Liver (tissue), 9 donors: Measurements from ENCODE around the gene NR5A2. TPM values are rescaled to one million over a fixed set of nuclear protein-coding genes. Genes with fewer than 3 reads are reported as not detected.

Source experiments
- DNase-seq: peaks from one replicate; pipeline ENCODE4 v3.0.0-alpha.2; 2017; ENCODE audit warnings: low spot score
- H3K27ac ChIP-seq, 2 donors: one replicate each; pipeline ENCODE4 v1.7.0; 2013; ENCODE audit warnings: inconsistent platforms in 2 of 2, low read length in 2 of 2, control low read depth in 1 of 2, low read depth in 1 of 2, mild to moderate bottlenecking in 1 of 2
- H3K27me3 ChIP-seq, 4 donors: one replicate each; pipeline versions ENCODE4 v1.6.1 to v1.7.0; 2013; ENCODE audit warnings: low read length in 3 of 4, inconsistent platforms in 1 of 4, mild to moderate bottlenecking in 1 of 4, moderate library complexity in 1 of 4; ENCODE audit not compliant: control insufficient read depth in 4 of 4, insufficient read depth in 4 of 4
- H3K36me3 ChIP-seq, 4 donors: one replicate each; pipeline versions ENCODE4 v1.6.1 to v1.7.0; 2013; ENCODE audit warnings: low read length in 3 of 4, mild to moderate bottlenecking in 3 of 4, low read depth in 1 of 4, moderate library complexity in 1 of 4; ENCODE audit not compliant: control insufficient read depth in 4 of 4, insufficient read depth in 3 of 4
- H3K4me1 ChIP-seq, 4 donors: one replicate each; pipeline versions ENCODE4 v1.6.1 to v1.7.0; 2013; ENCODE audit warnings: low read length in 3 of 4, mild to moderate bottlenecking in 3 of 4, moderate library complexity in 1 of 4; ENCODE audit not compliant: control insufficient read depth in 4 of 4, insufficient read depth in 4 of 4
- H3K4me3 ChIP-seq, 3 donors: one replicate each; pipeline versions ENCODE4 v1.6.1 to v1.7.0; 2013; ENCODE audit warnings: low read length in 3 of 3, control low read depth in 1 of 3, low read depth in 1 of 3, mild to moderate bottlenecking in 1 of 3
- H3K9ac ChIP-seq, 2 donors: one replicate each; pipeline ENCODE4 v1.7.0; 2013; ENCODE audit warnings: low read length in 2 of 2, mild to moderate bottlenecking in 2 of 2, moderate library complexity in 2 of 2, control low read depth in 1 of 2, low read depth in 1 of 2
- H3K9me3 ChIP-seq, 4 donors: one replicate each; pipeline versions ENCODE4 v1.6.1 to v1.7.0; 2013; ENCODE audit warnings: low read length in 3 of 4; ENCODE audit not compliant: control insufficient read depth in 4 of 4
- EGR1 ChIP-seq, 2 donors: IDR thresholded peaks; 2 replicates each; pipeline ENCODE4 v1.6.1; 2016 to 2018; ENCODE audit warnings: antibody characterized with exemption in 2 of 2, low read depth in 2 of 2
- FOXA1 ChIP-seq: IDR thresholded peaks from 2 replicates; pipeline ENCODE4 v1.6.1; 2016; ENCODE audit warnings: antibody characterized with exemption
- FOXA2 ChIP-seq: IDR thresholded peaks from 2 replicates; pipeline ENCODE4 v1.6.1; 2016; ENCODE audit warnings: antibody characterized with exemption
- GABPA ChIP-seq, 2 donors: IDR thresholded peaks in 1 of 2; conservative IDR thresholded peaks in 1 of 2; 2 replicates each; pipeline ENCODE4 v1.6.1; 2016; ENCODE audit warnings: antibody characterized with exemption in 2 of 2, mild to moderate bottlenecking in 1 of 2, moderate library complexity in 1 of 2
- HNF4A ChIP-seq, 2 donors: conservative IDR thresholded peaks; 2 replicates each; pipeline ENCODE4 v1.6.1; 2016; ENCODE audit warnings: antibody characterized with exemption in 2 of 2, mild to moderate bottlenecking in 2 of 2
- HNF4G ChIP-seq: IDR thresholded peaks from 2 replicates; pipeline ENCODE4 v1.6.1; 2016; ENCODE audit warnings: antibody characterized with exemption
- JUND ChIP-seq, 2 donors: IDR thresholded peaks; 2 replicates each; pipeline ENCODE4 v1.6.1; 2016; ENCODE audit warnings: antibody characterized with exemption in 2 of 2
- NR2F2 ChIP-seq: IDR thresholded peaks from 2 replicates; pipeline ENCODE4 v1.6.1; 2016; ENCODE audit warnings: antibody characterized with exemption
- RAD21 ChIP-seq, 2 donors: IDR thresholded peaks; 2 replicates each; pipeline ENCODE4 v1.6.1; 2016; ENCODE audit warnings: antibody characterized with exemption in 2 of 2, mild to moderate bottlenecking in 2 of 2
- RXRA ChIP-seq, 2 donors: IDR thresholded peaks; 2 replicates each; pipeline ENCODE4 v1.6.1; 2017 to 2018; ENCODE audit warnings: antibody characterized with exemption in 2 of 2, mild to moderate bottlenecking in 1 of 2
- SP1 ChIP-seq: IDR thresholded peaks from 2 replicates; pipeline ENCODE4 v1.6.1; 2018; ENCODE audit warnings: antibody characterized with exemption, mild to moderate bottlenecking
- TAF1 ChIP-seq: conservative IDR thresholded peaks from 2 replicates; pipeline ENCODE4 v1.6.1; 2016; ENCODE audit warnings: antibody characterized with exemption, mild to moderate bottlenecking
- YY1 ChIP-seq: IDR thresholded peaks from 2 replicates; pipeline ENCODE4 v1.6.1; 2016; ENCODE audit warnings: antibody characterized with exemption, mild to moderate bottlenecking
- whole genome bisulfite sequencing: extraction: QIAGEN DNeasy Blood & Tissue Kit; methylation state at CpG from one replicate; pipeline ENCODE4 v1.1.7; 2013; 5-methylcytosine and 5-hydroxymethylcytosine counted together
- polyA plus RNA-seq, 2 donors: library from polyadenylated mRNA; stranded (reverse) in 1 of 2; unstranded in 1 of 2; fragments of 200-250 nt in 1 of 2; fragments of >200 nt in 1 of 2; fragmentation: Nextera tagmentation in 1 of 2; extraction: Ambion mirVana in 1 of 2; gene quantifications; one replicate each; pipeline versions ENCODE4 v1.2.1 to v1.2.3, GENCODE V29; 2013 to 2015
- total RNA-seq, 2 donors: library from RNA; depleted of rRNA; stranded (reverse); fragments of >200 nt; gene quantifications; one replicate each; pipeline ENCODE4 v1.2.3, GENCODE V29; 2014
- TF ChIP-seq, protein P1 (sequence below): IDR thresholded peaks from 2 replicates; pipeline ENCODE4 v1.6.1; 2016; ENCODE audit warnings: antibody characterized with exemption
- TF ChIP-seq, protein P2 (sequence below): IDR thresholded peaks from 2 replicates; pipeline ENCODE4 v1.6.1; 2016; ENCODE audit warnings: antibody characterized with exemption
- TF ChIP-seq, protein P3 (sequence below): IDR thresholded peaks from 2 replicates; pipeline ENCODE4 v1.6.1; 2016; ENCODE audit warnings: antibody characterized with exemption, mild to moderate bottlenecking
- TF ChIP-seq, protein P4 (sequence below): fragments of 150-350 bp; IDR thresholded peaks from 2 replicates; pipeline ENCODE4 v1.5.1; 2017; ENCODE audit warnings: improper control_type of control experiment, low read depth, low read length; ENCODE audit not compliant: missing input control
- TF ChIP-seq, protein P5 (sequence below): IDR thresholded peaks from 2 replicates; pipeline ENCODE4 v1.6.1; 2016; ENCODE audit warnings: antibody characterized with exemption
- donor health status: healthy.
- donor health status: healthy.
- donor health status: healthy.
- donor health status: healthy.
- donor health status: healthy.

The NR5A2 gene
- total and polyA plus RNA-seq, 4 donors, result 10.0 to 37.5 (median 21.1) TPM

DNA sequence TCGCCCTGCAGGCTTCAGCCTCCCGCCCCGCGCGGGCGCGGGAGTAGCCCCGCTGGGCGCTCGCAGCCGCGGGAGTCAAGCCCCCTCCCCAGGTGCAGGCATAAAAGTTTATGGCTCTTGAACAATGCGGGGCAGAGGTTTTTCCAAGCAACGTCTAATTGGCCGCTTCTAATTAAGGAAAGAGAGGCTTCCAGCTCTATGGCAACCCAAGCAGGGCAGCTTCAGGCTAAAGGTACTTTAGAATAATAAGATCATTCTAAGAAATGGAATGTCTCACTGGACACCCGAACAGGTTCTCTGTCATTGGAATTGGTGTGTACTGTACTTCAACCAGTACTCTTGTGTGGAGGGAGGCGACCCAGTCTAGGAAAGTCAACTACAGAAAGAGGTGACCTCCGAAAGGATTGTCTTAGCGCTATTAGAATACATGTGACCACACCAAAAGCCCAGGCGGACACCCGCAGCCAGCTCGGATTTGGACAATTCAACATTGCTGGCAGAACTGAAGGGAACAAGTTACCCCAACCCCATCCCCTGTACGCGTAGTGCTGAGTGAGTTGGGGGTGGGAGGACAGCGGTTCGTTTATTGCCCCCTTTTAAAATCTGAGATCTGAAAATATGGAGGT is 12.5 kb downstream of the NR5A2 start:
- WGBS, result 5% methylated on average over 26 of the region's 26 CpGs
- no peak for DNase-seq
- peak overlapping the region; percentile 95 to 96 for H3K27ac ChIP-seq
- no peaks in the 10 kb centered on the region for H3K9me3 ChIP-seq
- TF ChIP-seq HNF4G (no peak), SP1 (no peak), TAF1 (no peak), RXRA (IDR thresholded peaks at IDR 0.05) (no peak), RAD21 (IDR thresholded peaks at IDR 0.05) (no peak), YY1 (no peak), JUND (IDR thresholded peaks at IDR 0.05) (no peak), FOXA2 (no peak), GABPA (IDR thresholded peaks at IDR 0.05 in 1 of 2, conservative IDR thresholded peaks at IDR 0.05 in 1 of 2) (no peak), NR2F2 (no peak), HNF4A (conservative IDR thresholded peaks at IDR 0.05) (no peak), EGR1 (IDR thresholded peaks at IDR 0.05; ENCODE audit: low read depth in 2 of 2) (no peak)
- TF ChIP-seq, protein P1, sequence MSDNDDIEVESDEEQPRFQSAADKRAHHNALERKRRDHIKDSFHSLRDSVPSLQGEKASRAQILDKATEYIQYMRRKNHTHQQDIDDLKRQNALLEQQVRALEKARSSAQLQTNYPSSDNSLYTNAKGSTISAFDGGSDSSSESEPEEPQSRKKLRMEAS, result no peak
- TF ChIP-seq, protein P2, sequence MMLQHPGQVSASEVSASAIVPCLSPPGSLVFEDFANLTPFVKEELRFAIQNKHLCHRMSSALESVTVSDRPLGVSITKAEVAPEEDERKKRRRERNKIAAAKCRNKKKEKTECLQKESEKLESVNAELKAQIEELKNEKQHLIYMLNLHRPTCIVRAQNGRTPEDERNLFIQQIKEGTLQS, result no peak
- TF ChIP-seq, protein P3, sequence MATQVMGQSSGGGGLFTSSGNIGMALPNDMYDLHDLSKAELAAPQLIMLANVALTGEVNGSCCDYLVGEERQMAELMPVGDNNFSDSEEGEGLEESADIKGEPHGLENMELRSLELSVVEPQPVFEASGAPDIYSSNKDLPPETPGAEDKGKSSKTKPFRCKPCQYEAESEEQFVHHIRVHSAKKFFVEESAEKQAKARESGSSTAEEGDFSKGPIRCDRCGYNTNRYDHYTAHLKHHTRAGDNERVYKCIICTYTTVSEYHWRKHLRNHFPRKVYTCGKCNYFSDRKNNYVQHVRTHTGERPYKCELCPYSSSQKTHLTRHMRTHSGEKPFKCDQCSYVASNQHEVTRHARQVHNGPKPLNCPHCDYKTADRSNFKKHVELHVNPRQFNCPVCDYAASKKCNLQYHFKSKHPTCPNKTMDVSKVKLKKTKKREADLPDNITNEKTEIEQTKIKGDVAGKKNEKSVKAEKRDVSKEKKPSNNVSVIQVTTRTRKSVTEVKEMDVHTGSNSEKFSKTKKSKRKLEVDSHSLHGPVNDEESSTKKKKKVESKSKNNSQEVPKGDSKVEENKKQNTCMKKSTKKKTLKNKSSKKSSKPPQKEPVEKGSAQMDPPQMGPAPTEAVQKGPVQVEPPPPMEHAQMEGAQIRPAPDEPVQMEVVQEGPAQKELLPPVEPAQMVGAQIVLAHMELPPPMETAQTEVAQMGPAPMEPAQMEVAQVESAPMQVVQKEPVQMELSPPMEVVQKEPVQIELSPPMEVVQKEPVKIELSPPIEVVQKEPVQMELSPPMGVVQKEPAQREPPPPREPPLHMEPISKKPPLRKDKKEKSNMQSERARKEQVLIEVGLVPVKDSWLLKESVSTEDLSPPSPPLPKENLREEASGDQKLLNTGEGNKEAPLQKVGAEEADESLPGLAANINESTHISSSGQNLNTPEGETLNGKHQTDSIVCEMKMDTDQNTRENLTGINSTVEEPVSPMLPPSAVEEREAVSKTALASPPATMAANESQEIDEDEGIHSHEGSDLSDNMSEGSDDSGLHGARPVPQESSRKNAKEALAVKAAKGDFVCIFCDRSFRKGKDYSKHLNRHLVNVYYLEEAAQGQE, result no peak
- no peaks in the 10 kb centered on the region for H3K27me3 ChIP-seq
- H3K9ac ChIP-seq, result peak overlapping the region; percentile 77 to 85
- H3K36me3 ChIP-seq, result peaks cover 0 to 3% (median 0%) of the 10 kb centered on the region in 4 donors
- peaks cover 2 to 57% (median 28%) of the 10 kb centered on the region in 4 donors for H3K4me1 ChIP-seq
- H3K4me3 ChIP-seq, result peak overlapping the region; percentile 56 to 84 (median 64)

DNA sequence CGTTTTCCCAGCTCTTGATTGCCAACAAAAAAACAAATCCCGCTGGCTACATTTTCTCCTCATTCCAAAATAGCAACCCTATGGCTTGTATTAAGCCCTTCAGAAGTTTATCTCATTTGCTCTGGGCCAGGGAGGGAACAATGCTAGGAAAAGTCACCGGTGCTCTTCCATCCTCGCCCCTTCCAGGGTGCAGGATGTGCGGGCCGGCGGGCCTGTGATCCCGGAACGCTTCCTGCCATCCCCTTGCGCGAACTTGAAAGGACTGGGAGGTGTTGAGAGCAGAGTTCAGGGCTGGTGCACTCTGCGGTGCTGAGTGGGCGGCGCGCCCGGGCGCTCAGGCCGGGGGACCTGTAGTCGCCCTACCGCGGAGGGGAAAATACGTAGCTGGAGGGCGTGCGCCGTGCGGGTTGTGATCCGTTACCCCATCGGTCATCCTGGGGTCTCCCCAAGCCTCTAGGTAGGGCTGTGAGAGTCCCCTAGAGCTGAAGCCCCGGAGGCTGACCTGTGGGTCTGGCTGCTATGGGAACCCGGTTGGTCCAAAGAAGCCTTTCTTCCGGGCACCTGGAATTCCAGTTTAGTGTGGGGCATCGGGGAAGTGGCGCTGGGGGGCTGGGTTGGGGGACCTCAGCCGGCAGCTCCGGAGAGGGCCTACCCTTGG is 13.1 kb downstream of the NR5A2 start:
- Histone ChIP-seq H3K9ac (peak overlapping the region; percentile 77 to 85), H3K4me3 (peak overlapping the region; percentile 56 to 84 (median 64)), H3K9me3 (no peaks in the 10 kb centered on the region), H3K27me3 (no peaks in the 10 kb centered on the region), H3K4me1 (peaks cover 2 to 51% (median 26%) of the 10 kb centered on the region in 4 donors), H3K27ac (peak overlapping the region; percentile 95 to 96), H3K36me3 (peaks cover 0 to 3% (median 0%) of the 10 kb centered on the region in 4 donors)
- 2% methylated on average over 35 of the region's 35 CpGs for WGBS
- DNase-seq, result peak; percentile 64
- TF ChIP-seq TAF1 (no peak), FOXA2 (no peak), FOXA1 (no peak), HNF4G (peak; percentile 26), RAD21 (IDR thresholded peaks at IDR 0.05) (peak in 1 of 2 donors; percentile 53), EGR1 (IDR thresholded peaks at IDR 0.05; ENCODE audit: low read depth in 2 of 2) (peak; percentile 83 to 87), YY1 (no peak), HNF4A (conservative IDR thresholded peaks at IDR 0.05) (peak; percentile 65 to 76), RXRA (IDR thresholded peaks at IDR 0.05) (peak; percentile 78 to 90), JUND (IDR thresholded peaks at IDR 0.05) (no peak), SP1 (peak; percentile 61)
- TF ChIP-seq, protein P2, result no peak
- TF ChIP-seq, protein P4, sequence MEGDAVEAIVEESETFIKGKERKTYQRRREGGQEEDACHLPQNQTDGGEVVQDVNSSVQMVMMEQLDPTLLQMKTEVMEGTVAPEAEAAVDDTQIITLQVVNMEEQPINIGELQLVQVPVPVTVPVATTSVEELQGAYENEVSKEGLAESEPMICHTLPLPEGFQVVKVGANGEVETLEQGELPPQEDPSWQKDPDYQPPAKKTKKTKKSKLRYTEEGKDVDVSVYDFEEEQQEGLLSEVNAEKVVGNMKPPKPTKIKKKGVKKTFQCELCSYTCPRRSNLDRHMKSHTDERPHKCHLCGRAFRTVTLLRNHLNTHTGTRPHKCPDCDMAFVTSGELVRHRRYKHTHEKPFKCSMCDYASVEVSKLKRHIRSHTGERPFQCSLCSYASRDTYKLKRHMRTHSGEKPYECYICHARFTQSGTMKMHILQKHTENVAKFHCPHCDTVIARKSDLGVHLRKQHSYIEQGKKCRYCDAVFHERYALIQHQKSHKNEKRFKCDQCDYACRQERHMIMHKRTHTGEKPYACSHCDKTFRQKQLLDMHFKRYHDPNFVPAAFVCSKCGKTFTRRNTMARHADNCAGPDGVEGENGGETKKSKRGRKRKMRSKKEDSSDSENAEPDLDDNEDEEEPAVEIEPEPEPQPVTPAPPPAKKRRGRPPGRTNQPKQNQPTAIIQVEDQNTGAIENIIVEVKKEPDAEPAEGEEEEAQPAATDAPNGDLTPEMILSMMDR, result no peak
- TF ChIP-seq, protein P5, sequence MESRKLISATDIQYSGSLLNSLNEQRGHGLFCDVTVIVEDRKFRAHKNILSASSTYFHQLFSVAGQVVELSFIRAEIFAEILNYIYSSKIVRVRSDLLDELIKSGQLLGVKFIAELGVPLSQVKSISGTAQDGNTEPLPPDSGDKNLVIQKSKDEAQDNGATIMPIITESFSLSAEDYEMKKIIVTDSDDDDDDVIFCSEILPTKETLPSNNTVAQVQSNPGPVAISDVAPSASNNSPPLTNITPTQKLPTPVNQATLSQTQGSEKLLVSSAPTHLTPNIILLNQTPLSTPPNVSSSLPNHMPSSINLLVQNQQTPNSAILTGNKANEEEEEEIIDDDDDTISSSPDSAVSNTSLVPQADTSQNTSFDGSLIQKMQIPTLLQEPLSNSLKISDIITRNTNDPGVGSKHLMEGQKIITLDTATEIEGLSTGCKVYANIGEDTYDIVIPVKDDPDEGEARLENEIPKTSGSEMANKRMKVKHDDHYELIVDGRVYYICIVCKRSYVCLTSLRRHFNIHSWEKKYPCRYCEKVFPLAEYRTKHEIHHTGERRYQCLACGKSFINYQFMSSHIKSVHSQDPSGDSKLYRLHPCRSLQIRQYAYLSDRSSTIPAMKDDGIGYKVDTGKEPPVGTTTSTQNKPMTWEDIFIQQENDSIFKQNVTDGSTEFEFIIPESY, result no peak
- TF ChIP-seq, protein P3, result peak; percentile 81
